HG03575 (cell line): ENCODE data around the gene KRTAP10-2.
"Not testable (repeated sequence)": the region's sequence is repeated elsewhere in the genome, so short reads cannot be mapped to it uniquely, and the experiment has no call there.

Source experiments
- ATAC-seq: cut with Tn5 transposase; IDR thresholded peaks from one replicate; pipeline ENCODE4 v1.9.1; 2021; ENCODE audit not compliant: unreplicated experiment, insufficient number of reproducible peaks, low FRiP score; ENCODE audit errors: extremely low read depth

Gene KRTAP10-2

DNA sequence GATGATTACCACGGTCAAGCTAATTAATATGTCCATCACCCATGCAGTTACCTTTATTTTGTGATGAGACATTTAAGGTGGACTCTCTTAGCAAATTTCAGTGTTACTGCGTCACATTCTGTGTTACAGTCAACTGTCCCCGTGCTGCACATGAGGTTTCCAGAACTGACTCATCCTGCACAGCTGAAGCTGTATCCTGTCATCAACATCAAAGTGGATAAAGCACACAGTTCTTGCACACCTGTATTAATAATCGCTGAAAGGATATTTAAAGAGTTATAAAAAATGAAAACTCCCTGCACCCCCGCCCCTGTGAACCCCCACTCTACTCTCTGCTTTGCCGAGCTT is 32.5 kb upstream of the KRTAP10-2 start:
- no peak for ATAC-seq

- ATAC-seq: no peak
These were observed 31.9 kb upstream of the KRTAP10-2 start for GRCh38 chr21:44583089-44583799.

- ATAC-seq: no peak
These were observed 30.8 kb upstream of the KRTAP10-2 start for GRCh38 chr21:44582055-44582454.

- no peak for ATAC-seq
These were observed 29.9 kb upstream of the KRTAP10-2 start for GRCh38 chr21:44581158-44581557.

- not testable (repeated sequence) for ATAC-seq
These were observed 29.0 kb upstream of the KRTAP10-2 start, which contains the start of gene KRTAP10-5 for GRCh38 chr21:44580231-44580821. Gene KRTAP10-5 (minus strand): TSS chr21:44580604. CDS start chr21:44580578, 26 bp downstream.

GRCh38 chr21:44579833-44580144 is 28.5 kb upstream of the KRTAP10-2 start:
- no peak for ATAC-seq

DNA sequence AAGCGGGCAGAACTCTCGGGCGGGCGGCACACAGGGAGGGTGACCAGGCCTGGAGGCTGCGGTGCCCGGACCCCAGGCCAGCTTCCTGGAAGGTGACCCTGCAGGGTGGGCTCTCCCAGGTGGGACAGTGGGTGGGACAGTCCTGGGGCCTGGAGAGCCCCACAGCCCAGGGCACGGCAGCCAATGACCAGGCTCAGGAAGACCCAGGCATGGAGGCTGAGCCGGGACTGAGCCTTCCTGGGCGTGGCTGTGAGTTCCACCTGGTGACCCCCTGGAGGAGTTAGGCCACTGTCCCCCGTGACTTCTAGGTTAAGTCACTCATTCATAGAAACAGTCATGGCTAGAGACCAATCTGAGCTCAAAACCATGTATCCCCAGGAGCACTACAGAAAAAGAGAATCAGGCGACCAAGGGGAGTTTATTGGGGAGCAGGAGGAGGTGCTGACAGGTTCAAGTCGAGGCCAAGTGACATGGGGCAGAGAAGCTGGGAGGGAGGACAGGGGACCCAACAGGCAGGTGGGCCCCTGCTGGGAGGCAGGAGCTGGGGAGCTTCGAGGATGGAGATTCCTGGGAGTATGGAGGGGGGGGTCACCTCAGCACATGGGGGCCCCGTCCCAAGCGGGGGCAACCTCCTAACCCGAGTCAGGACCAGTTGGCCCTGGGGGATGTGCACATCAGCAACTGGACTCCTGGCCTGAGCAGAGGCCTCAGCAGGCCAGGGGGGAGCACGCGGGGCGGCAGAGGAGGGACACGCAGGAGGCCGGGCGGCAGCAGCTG is 27.9 kb upstream of the KRTAP10-2 start:
- no peak for ATAC-seq

DNA sequence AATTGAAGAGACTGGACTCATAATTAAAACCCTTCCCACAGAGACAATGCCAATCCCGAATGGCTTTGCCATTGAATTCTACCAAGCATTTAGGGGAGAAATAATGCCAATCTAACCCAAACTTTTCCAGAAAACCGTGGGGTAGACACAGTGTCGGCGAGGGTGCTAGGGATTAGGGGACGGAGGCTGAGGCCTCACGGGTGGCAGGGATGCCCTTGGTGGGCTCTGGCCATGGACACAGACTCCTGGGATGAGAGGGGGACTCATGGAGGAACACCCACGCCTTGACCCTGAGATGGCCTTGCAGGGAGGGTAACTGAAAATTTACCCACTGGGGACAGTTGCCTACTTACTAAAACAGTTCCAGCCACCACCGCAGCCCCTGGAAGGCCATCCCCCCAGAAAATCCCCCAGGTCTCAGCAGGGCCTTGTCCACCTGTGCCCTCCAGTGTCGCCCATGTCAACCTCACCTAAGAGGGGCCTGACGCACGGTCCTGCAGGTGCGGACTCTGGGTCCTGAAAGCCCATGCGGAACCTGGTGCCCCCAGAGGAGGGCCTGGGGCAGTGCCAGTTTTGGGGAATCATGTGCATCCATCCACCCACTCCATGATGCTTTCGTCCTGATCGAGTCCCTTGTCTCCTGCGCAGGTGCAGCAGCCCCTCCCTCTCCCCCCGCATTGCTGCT is 27.2 kb upstream of the KRTAP10-2 start:
- ATAC-seq: no peak

DNA sequence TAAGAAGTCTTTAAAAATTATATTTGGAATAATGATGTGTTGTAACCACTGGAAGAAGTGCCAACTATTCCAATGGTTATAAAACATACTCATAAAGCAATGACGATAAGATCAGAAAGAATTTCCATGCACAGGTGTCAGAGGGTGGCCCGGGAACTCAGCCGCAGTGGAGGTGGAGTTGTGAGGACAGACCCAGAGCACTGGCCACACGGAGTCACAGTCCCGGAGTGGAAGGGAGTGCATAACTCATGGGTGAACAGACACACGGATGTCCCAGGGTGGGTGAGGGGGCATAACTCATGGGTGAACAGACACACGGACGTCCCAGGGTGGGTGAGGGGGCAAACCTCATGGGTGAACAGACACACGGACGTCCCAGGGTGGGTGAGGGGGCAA is 24.7 kb upstream of the KRTAP10-2 start:
- ATAC-seq: no peak

GRCh38 chr21:44575307-44576024 is 24.2 kb upstream of the KRTAP10-2 start:
- ATAC-seq: no peak

- no peak for ATAC-seq
These were observed 23.4 kb upstream of the KRTAP10-2 start for GRCh38 chr21:44574457-44575306.

- not testable (repeated sequence) for ATAC-seq
These were observed 22.5 kb upstream of the KRTAP10-2 start, which contains the start of gene KRTAP10-4 for GRCh38 chr21:44573630-44574456. Gene KRTAP10-4 (plus strand): TSS chr21:44573729. CDS start chr21:44573759, 30 bp downstream.

- ATAC-seq: no peak
These were observed 21.8 kb upstream of the KRTAP10-2 start for GRCh38 chr21:44572959-44573583.

DNA sequence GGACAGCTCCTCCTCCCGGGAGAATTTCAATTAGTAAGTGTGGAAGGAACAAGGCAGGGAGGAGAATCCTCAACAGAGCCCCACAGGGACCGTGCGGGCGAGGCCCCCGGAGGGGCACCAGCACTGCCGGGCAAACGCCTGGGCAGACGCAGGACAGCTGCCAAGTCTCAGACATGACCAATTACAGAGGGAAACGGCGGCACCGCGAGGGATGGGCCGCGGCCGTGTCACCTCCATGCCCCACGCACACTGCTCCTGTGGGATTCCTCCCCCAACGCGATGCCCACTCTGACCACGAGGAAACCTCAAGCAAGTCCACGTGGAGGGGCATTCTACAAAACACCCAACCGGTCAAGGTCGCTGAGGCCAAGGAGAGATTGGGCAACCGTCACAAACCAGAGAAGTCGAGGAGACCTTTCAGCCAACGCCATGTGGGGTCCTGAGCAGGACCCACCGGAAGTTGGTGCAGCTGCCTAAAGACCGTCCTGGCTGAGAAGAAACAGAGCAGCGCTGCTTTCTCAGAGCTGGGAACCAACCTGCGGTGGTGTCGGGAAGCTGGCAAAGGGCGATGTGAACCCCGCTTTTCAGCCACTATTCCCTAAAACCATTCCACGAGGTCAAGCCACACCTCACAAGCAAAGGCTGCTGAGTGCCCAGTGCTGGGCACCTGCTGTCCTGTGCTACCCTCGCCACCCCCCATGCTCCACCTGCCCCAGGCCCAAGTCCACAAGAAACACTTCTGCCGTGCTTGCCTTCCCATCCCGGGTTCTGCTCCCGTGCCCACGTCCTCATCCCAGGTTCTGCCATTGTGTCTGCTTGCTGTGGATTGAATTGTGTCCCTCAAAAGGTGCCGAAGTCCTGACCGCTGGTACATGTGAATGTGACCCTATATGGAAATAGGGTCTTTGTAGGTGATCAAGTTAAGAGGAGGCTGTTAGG is 20.8 kb upstream of the KRTAP10-2 start:
- no peak for ATAC-seq

DNA sequence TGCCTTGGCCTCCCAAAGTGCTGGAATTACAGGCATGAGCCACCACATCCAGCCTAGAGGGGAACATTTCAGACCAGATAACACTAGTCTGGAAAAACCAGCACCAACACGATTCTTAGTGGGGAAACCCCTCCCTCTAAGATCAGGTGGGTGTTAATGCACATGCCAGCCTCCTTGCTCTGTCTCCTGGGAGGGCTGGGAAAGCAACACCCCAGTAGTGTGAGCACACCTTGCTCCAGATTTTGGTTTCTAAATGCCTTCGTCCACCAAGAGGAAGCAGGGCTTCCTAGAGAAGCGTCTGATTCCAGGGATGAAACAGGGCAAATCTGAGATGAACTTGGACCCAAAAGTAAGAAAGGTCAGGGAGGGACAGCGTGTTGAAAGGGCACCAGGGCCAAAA is 20.0 kb upstream of the KRTAP10-2 start:
- ATAC-seq: no peak
